HT-29 (cell line): Measurements from ENCODE around the gene PAWR. TPM values are rescaled to one million over a fixed set of nuclear protein-coding genes. Genes with fewer than 3 reads are reported as not detected.
"Not testable (repeated sequence)": the region's sequence is repeated elsewhere in the genome, so short reads cannot be mapped to it uniquely, and the experiment has no call there.

Experiments
- DNase-seq: peaks from one replicate; pipeline ENCODE4 v3.0.0-alpha.2; 2015; ENCODE audit warnings: low spot score
- total RNA-seq: library from RNA; depleted of rRNA; stranded (reverse); fragments of >200 nt; shearing (Covaris generic); gene quantifications from 2 replicates; pipeline ENCODE4 v1.2.3, GENCODE V29; 2014; rRNA removed

Gene PAWR
- total RNA-seq, 1 experiment from 2014 or later = 255 TPM

- no peak for DNase-seq
Observed at GRCh38 chr12:79549531-79550271, 141.1 kb downstream of the PAWR start.

DNA sequence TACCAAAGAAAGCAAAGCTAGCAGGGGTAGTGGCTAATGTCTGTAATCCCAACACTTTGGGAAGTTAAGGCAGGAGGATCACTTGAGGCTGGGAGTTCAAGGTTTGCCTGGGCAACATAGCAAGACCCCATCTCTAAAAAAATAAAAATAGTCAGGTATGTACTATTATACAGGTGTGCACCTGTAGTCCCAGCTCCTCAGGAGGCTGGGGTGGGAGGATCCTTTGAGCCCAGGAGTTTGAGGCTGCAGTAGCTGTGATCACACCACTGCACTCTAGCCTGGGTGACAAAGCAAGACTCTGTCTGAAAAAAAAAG, 142.2 kb downstream of the PAWR start:
- DNase-seq = no peak

DNA sequence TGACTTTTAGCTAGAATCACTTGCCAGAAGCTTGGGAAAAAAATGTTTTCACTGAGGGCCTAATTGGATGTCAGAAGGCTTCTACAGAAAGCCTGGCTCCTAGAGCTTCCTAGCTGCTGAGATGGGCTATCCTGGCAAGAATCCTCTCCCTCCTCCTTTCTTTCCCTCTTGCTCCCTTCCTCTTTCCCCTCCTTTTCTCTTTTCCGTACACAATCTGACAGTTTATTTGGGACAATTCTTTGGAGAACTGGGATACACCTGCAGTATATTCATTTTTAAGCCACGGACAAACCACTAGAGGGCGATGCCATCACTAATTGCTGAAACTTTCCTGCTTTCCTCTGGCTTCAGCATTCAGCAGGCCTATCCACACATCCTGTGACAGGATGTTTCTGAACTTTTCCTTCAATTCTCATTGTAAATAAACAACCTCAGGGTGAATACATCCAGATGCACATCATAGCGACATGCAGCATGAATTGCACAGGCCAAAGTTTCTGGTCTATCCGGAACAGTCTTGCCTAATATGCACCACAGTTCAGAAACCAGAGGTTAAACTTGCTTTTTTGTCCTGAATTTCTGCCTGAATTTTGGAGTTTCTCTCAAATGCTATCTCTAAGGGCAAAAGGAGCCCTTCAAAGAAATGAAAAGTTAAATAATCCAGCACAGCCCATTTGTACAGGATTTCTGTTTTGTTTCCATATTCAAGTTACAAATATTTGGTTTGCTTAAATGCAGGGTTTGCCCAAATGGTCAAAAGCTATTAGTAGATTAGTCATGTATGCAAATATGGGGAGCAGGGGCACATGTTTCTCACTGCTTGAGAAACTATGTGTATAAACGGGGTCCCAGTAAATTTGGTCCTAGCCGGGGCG, 142.8 kb downstream of the PAWR start:
- peak; percentile 85 for DNase-seq

DNA sequence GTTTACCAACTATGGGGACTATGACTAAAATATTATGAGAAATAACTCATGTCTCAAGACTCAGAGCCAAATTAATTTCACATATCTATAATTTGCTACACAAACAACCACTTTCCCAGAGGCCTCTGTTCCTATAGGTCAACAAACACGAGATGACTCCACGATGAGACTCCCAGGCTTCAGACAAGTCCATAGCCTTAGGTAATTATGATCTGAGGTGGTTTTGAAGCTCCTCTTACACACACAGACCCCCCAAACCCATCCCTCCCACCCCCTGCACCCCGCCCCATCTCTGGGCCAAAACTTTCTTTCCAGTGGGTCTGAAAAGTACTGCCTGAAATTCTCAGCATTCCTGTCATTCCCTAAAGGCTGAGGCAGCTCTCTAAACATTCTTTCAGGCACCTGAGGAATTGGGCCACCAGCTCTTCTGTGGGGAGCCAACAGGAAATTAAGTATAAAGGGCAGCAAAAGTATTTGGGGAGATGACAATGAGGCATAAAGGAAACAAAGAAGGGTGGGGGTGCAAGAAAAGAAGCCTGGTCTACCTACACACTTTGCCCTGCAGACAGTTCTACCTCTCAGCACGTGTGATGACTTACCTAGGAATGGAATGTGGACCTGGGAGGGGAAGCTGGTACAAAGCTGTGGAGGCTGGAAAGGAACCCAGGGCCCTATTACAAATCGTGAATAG, 143.6 kb downstream of the PAWR start:
- DNase-seq = peak; percentile 76

- DNase-seq = no peak
Observed at GRCh38 chr12:79546466-79547043, 144.2 kb downstream of the PAWR start.

DNA sequence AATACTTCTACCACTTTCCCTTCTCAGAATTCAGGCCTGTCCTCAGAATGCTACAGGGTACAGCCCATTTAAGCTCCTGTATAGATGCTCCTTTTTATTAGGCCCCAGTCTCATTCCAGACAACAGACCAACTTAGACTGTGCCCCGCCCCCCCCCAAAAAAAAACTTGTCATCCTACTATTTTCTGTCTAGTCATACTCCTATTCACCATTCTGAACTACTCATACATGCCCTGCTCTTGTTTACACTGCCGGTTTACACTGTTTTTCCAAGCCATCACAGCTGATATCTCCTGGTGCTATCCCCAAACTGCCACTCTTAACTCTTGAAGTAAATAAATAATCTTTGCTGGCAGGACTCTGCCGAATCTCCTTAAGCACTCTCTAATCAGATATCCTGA, 146.3 kb downstream of the PAWR start:
- DNase-seq = not testable (repeated sequence)

DNA sequence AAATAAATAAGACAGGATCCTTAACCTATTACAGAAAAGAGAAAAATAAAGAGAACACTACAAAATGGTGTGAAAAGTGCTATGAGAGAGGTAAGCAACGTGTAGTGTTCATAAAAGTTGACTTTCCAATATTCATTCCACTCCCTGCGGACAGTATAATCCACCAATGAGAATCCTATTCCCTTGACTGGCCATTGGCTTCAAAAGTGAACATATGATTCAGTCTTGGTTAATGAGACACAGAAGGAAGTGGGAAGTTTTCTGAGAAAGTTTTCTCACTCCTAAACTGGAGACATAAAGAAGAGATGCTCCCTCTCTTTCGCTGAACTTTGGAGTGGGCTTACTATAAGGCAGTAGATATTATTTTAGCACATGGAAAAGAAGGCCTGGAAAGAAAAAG, 153.1 kb downstream of the PAWR start:
- no peak for DNase-seq

GRCh38 chr12:79535751-79536150, 155.0 kb downstream of the PAWR start:
- DNase-seq = no peak

Other genes with a start within 250 kb of the PAWR start
- 25.1 and 26.1 TPM in 2 replicates for gene PPP1R12A, start 244.1 kb upstream of the PAWR start, total RNA-seq